Measurements from ENCODE around the gene PSMD3.

The PSMD3 gene

GRCh38 chr17:39979016-39979670 is 1.5 kb upstream of the PSMD3 start:
- Histone ChIP-seq H3K4me3 (ENCODE audit: low read length) (peak overlapping the region; percentile 71), H3K36me3 (ENCODE audit: insufficient read depth, low read depth, low read length) (peaks cover 9% of the 10 kb centered on the region), H3K27me3 (ENCODE audit: insufficient read depth, low read length) (peaks cover 5% of the 10 kb centered on the region), H3K27ac (ENCODE audit: low read length) (no peak overlapping the region), H3K4me1 (ENCODE audit: insufficient read depth, low read length) (peaks cover 13% of the 10 kb centered on the region; the same call in 1 of the 2 replicates), H3K9me3 (ENCODE audit: insufficient read depth, low read depth, low read length) (no peaks in the 10 kb centered on the region), H3K9ac (ENCODE audit: low read depth, low read length) (peak overlapping the region; percentile 73; the same call in 1 of the 2 replicates)

GRCh38 chr17:39979893-39980350 is 685 bp upstream of the PSMD3 start:
- H3K4me3 ChIP-seq (ENCODE audit: low read length): peak overlapping the region; percentile 71
- no peaks in the 10 kb centered on the region for H3K9me3 ChIP-seq (ENCODE audit: insufficient read depth, low read depth, low read length)
- peaks cover 13% of the 10 kb centered on the region; the same call in 1 of the 2 replicates for H3K4me1 ChIP-seq (ENCODE audit: insufficient read depth, low read length)
- peaks cover 5% of the 10 kb centered on the region for H3K27me3 ChIP-seq (ENCODE audit: insufficient read depth, low read length)
- H3K9ac ChIP-seq (ENCODE audit: low read depth, low read length): peak overlapping the region; percentile 73; the same call in 1 of the 2 replicates
- H3K36me3 ChIP-seq (ENCODE audit: insufficient read depth, low read depth, low read length): peaks cover 17% of the 10 kb centered on the region
- H3K27ac ChIP-seq (ENCODE audit: low read length): no peak overlapping the region

- peak overlapping the region; percentile 73 for H3K9ac ChIP-seq (ENCODE audit: low read depth, low read length)
- H3K9me3 ChIP-seq (ENCODE audit: insufficient read depth, low read depth, low read length): no peaks in the 10 kb centered on the region
- no peaks in the 10 kb centered on the region; the same call in 1 of the 2 replicates for H3K27me3 ChIP-seq (ENCODE audit: insufficient read depth, low read length)
- H3K27ac ChIP-seq (ENCODE audit: low read length): peak overlapping the region; percentile 59
- peak overlapping the region; percentile 71 for H3K4me3 ChIP-seq (ENCODE audit: low read length)
- H3K4me1 ChIP-seq (ENCODE audit: insufficient read depth, low read length): peaks cover 13% of the 10 kb centered on the region; the same call in 1 of the 2 replicates
- H3K36me3 ChIP-seq (ENCODE audit: insufficient read depth, low read depth, low read length): peaks cover 30% of the 10 kb centered on the region
Observed at GRCh38 chr17:39981207-39981741, 667 bp downstream of the PSMD3 start.

- Histone ChIP-seq H3K27ac (ENCODE audit: low read length) (no peak overlapping the region), H3K4me3 (ENCODE audit: low read length) (peak overlapping the region; percentile 71), H3K9ac (ENCODE audit: low read depth, low read length) (peak overlapping the region; percentile 73), H3K9me3 (ENCODE audit: insufficient read depth, low read depth, low read length) (no peaks in the 10 kb centered on the region), H3K4me1 (ENCODE audit: insufficient read depth, low read length) (peaks cover 13% of the 10 kb centered on the region; the same call in 1 of the 2 replicates), H3K27me3 (ENCODE audit: insufficient read depth, low read length) (no peaks in the 10 kb centered on the region; the same call in 1 of the 2 replicates), H3K36me3 (ENCODE audit: insufficient read depth, low read depth, low read length) (peaks cover 36% of the 10 kb centered on the region)
Observed at GRCh38 chr17:39981766-39982375, 1.3 kb downstream of the PSMD3 start.

- H3K9ac ChIP-seq (ENCODE audit: low read depth, low read length): no peak overlapping the region
- peaks cover 98% of the 10 kb centered on the region for H3K36me3 ChIP-seq (ENCODE audit: insufficient read depth, low read depth, low read length)
- no peak overlapping the region for H3K27ac ChIP-seq (ENCODE audit: low read length)
- H3K4me3 ChIP-seq (ENCODE audit: low read length): no peak overlapping the region
- H3K9me3 ChIP-seq (ENCODE audit: insufficient read depth, low read depth, low read length): no peaks in the 10 kb centered on the region
- H3K4me1 ChIP-seq (ENCODE audit: insufficient read depth, low read length): no peaks in the 10 kb centered on the region
- no peaks in the 10 kb centered on the region for H3K27me3 ChIP-seq (ENCODE audit: insufficient read depth, low read length)
Observed at GRCh38 chr17:39988206-39988810, 7.7 kb downstream of the PSMD3 start.

- Histone ChIP-seq H3K9me3 (ENCODE audit: insufficient read depth, low read depth, low read length) (no peaks in the 10 kb centered on the region), H3K9ac (ENCODE audit: low read depth, low read length) (no peak overlapping the region), H3K4me3 (ENCODE audit: low read length) (no peak overlapping the region), H3K4me1 (ENCODE audit: insufficient read depth, low read length) (no peaks in the 10 kb centered on the region), H3K27ac (ENCODE audit: low read length) (no peak overlapping the region), H3K27me3 (ENCODE audit: insufficient read depth, low read length) (no peaks in the 10 kb centered on the region), H3K36me3 (ENCODE audit: insufficient read depth, low read depth, low read length) (peaks cover 86% of the 10 kb centered on the region)
Observed at GRCh38 chr17:39994448-39994847, 13.8 kb downstream of the PSMD3 start.

DNA sequence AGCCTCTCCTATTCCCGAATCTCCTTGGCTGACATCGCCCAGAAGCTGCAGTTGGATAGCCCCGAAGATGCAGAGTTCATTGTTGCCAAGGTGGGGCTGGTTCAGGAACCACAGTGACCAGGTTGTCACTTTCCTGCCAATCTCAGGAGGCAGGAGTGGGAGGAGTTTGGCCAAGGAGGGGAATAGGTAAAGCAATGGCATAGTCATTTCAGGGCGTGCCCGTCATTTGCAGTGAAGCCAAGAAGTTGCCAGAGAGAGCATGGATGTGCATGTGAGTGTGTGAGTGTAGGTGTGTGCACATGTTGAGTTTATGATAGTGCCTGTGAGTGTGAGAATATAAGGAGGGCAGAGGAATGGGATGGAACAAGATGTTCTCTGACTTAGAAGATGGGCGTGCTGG is 14.8 kb downstream of the PSMD3 start:
- Histone ChIP-seq H3K36me3 (ENCODE audit: insufficient read depth, low read depth, low read length) (peaks cover 77% of the 10 kb centered on the region), H3K4me3 (ENCODE audit: low read length) (no peak overlapping the region), H3K27me3 (ENCODE audit: insufficient read depth, low read length) (no peaks in the 10 kb centered on the region), H3K9ac (ENCODE audit: low read depth, low read length) (no peak overlapping the region), H3K4me1 (ENCODE audit: insufficient read depth, low read length) (no peaks in the 10 kb centered on the region), H3K9me3 (ENCODE audit: insufficient read depth, low read depth, low read length) (no peaks in the 10 kb centered on the region), H3K27ac (ENCODE audit: low read length) (no peak overlapping the region)

- H3K27ac ChIP-seq (ENCODE audit: low read length): no peak overlapping the region
Observed at GRCh38 chr17:39996162-39996561, 15.6 kb downstream of the PSMD3 start.

GRCh38 chr17:39996800-39997199 is 16.2 kb downstream of the PSMD3 start:
- H3K27me3 ChIP-seq (ENCODE audit: insufficient read depth, low read length): no peaks in the 10 kb centered on the region
- no peak overlapping the region for H3K9ac ChIP-seq (ENCODE audit: low read depth, low read length)
- no peak overlapping the region for H3K4me3 ChIP-seq (ENCODE audit: low read length)
- no peaks in the 10 kb centered on the region for H3K9me3 ChIP-seq (ENCODE audit: insufficient read depth, low read depth, low read length)
- no peak overlapping the region for H3K27ac ChIP-seq (ENCODE audit: low read length)
- no peaks in the 10 kb centered on the region for H3K4me1 ChIP-seq (ENCODE audit: insufficient read depth, low read length)
- H3K36me3 ChIP-seq (ENCODE audit: insufficient read depth, low read depth, low read length): peaks cover 63% of the 10 kb centered on the region

More at GRCh38 chr17:39996162-39996561, 15.6 kb downstream of the PSMD3 start:
- H3K36me3 ChIP-seq (ENCODE audit: insufficient read depth, low read depth, low read length): peaks cover 69% of the 10 kb centered on the region
- H3K4me3 ChIP-seq (ENCODE audit: low read length): no peak overlapping the region
- H3K4me1 ChIP-seq (ENCODE audit: insufficient read depth, low read length): no peaks in the 10 kb centered on the region
- H3K27me3 ChIP-seq (ENCODE audit: insufficient read depth, low read length): no peaks in the 10 kb centered on the region
- H3K9me3 ChIP-seq (ENCODE audit: insufficient read depth, low read depth, low read length): no peaks in the 10 kb centered on the region
- no peak overlapping the region for H3K9ac ChIP-seq (ENCODE audit: low read depth, low read length)

DNA sequence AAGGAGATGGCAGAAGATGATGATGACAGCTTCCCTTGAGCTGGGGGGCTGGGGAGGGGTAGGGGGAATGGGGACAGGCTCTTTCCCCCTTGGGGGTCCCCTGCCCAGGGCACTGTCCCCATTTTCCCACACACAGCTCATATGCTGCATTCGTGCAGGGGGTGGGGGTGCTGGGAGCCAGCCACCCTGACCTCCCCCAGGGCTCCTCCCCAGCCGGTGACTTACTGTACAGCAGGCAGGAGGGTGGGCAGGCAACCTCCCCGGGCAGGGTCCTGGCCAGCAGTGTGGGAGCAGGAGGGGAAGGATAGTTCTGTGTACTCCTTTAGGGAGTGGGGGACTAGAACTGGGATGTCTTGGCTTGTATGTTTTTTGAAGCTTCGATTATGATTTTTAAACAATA is 16.9 kb downstream of the PSMD3 start:
- H3K27ac ChIP-seq (ENCODE audit: low read length): no peak overlapping the region
- H3K36me3 ChIP-seq (ENCODE audit: insufficient read depth, low read depth, low read length): peaks cover 55% of the 10 kb centered on the region
- H3K9ac ChIP-seq (ENCODE audit: low read depth, low read length): no peak overlapping the region
- H3K27me3 ChIP-seq (ENCODE audit: insufficient read depth, low read length): no peaks in the 10 kb centered on the region
- H3K9me3 ChIP-seq (ENCODE audit: insufficient read depth, low read depth, low read length): no peaks in the 10 kb centered on the region
- H3K4me3 ChIP-seq (ENCODE audit: low read length): no peak overlapping the region
- no peaks in the 10 kb centered on the region for H3K4me1 ChIP-seq (ENCODE audit: insufficient read depth, low read length)

GRCh38 chr17:39999067-39999466 is 18.5 kb downstream of the PSMD3 start:
- H3K36me3 ChIP-seq (ENCODE audit: insufficient read depth, low read depth, low read length): peaks cover 40% of the 10 kb centered on the region
- H3K9me3 ChIP-seq (ENCODE audit: insufficient read depth, low read depth, low read length): no peaks in the 10 kb centered on the region
- H3K4me3 ChIP-seq (ENCODE audit: low read length): no peak overlapping the region
- no peaks in the 10 kb centered on the region for H3K27me3 ChIP-seq (ENCODE audit: insufficient read depth, low read length)
- H3K27ac ChIP-seq (ENCODE audit: low read length): no peak overlapping the region
- H3K4me1 ChIP-seq (ENCODE audit: insufficient read depth, low read length): no peaks in the 10 kb centered on the region
- H3K9ac ChIP-seq (ENCODE audit: low read depth, low read length): no peak overlapping the region
